ENCODE data around the gene CRISP1. TPM values are rescaled to one million over a fixed set of nuclear protein-coding genes. Genes with fewer than 3 reads are reported as not detected.
"Not testable (repeated sequence)": the region's sequence is repeated elsewhere in the genome, so short reads cannot be mapped to it uniquely, and the experiment has no call there.

Gene CRISP1
- total RNA-seq, 2 donors from 2014 or later, result not detected

DNA sequence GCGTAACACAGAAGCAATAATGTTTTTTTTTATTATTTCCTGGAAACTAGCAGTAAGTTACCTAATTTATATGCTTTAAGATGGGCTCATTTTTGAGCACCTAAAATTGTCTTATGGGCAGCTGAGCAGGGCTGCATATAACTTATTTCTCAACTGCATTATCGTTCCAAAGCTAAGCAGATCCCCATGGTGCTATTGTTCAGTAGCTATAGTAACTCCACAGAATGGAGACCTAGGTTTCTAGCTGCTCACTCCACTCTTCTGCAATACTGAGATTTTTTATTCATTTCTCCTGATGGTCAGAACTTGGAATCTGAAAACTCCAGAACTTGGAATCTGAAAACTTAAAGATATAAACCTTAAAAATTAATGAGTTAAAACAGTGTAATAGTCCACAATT is 18.7 kb downstream of the CRISP1 start:
- intact Hi-C loops (cut with DNase I), result no loop called here
- DNase-seq (ENCODE audit: low spot score), result no peak

DNA sequence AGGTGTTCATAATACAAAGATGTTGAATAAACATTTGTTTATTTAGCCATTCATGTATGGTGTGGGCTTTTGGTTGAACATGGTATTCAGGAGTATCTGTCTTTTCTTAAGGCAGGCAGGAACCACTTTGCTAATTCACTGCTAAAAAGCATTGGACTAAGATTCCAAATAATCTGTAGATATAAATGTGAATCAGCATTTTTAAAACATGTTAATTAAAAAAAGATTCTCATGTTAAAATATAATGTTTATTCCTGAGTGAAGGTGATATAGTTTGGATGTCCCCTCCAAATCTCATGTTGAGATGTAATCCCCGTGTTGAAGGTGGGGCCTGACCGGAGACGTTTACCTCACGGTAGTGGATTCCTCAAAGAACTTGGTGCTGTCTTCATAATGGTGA is 19.3 kb downstream of the CRISP1 start:
- DNase-seq (ENCODE audit: low spot score), result no peak
- intact Hi-C loops (cut with DNase I), result no loop called here

DNA sequence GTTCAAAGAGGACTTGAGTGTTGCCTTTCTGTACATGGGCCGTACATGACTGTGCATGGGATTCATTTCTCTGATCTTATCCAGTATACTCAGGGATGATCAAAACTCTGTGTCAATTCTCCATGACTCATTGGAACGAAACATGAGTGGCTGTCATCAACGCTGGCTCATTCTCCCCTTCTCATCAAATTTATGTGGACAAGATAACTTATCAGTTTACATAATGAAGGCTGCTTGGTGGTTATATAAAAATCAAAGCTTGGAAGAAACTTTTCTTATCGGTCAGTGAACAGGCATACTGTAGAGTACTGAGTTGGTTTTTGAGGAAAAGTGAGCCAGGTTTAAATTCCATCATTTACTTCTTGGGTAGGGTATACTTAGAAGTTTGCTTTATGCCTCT is 24.9 kb downstream of the CRISP1 start:
- intact Hi-C loops (cut with DNase I), result no loop called here
- DNase-seq (ENCODE audit: low spot score), result no peak

DNA sequence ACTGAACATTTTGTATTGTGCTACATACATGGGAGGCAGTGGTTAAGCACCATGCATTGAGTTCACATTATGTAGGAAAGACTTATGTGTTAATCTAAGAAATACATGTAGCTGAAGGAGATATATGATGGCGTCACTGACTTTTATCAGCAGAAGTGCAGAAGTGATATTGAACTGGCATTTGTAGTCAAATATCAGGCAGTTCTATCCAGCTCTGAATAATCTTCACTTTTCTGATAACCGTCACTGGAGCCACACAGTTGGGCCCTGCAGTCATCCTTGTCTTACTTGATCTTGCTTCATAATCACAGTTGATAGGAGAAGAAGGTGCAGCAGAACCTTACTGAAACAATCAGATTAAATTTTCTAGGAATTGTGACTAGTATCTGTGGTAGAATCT is 26.4 kb downstream of the CRISP1 start:
- intact Hi-C loops (cut with DNase I), result no loop called here
- no peak for DNase-seq (ENCODE audit: low spot score)

DNA sequence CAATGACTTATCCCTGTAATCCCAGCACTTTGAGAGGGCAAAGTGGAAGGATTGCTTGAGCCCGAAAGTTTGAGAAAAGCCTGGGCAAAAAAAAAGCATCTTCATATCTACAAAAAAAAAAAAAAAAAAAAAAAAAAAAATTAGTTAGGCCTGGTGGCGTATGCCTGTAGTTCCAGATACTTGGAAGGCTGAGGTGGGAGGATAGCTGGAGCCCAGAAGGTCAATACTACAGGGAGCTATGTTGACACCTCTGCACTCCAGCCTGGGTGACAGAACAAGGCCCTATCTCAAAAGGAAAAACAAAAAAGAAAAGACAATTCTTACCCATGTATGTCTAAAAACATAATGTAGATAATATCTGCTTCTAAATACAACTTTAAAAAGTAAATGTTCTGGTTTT is 27.2 kb downstream of the CRISP1 start:
- intact Hi-C loops (cut with DNase I), result no loop called here
- no peak for DNase-seq (ENCODE audit: low spot score)

DNA sequence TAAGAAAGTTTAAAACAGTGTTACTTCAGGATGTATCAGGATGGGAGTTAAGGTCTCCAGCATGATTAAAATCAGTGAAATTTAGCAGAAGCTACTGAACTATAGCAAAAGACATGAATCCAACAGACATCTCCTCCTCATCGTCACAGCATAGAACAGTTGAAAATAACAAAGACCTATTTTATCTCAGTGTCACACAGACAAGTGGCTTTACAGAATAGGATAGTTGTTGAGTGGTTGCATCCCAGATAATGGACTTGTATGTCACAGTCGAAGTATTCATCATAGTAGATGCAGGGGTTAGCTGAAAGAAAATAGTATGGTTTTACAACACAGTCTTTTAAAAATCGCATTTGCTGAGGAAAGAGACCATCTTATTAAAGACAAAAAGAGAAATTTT is 31.2 kb downstream of the CRISP1 start:
- intact Hi-C loops (cut with DNase I), result no loop called here

DNA sequence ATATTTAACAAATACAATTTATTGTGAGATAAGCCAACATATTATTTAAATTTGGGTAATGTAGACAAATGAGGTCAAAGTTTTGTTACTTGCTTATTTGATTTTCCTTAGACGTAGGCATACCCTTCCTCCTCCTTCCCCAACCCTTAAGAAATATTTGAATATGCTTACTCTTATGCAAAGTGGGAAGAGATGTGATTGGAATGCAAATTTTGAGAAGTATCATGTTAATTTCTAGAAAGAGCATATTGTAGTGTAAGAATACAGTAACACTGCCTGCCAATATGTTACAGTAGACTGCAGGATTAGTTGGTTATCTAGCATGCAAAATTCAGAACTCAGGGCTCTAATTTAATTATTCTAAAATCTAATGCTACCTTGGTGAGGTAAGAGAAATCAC is 32.9 kb downstream of the CRISP1 start:
- no peak for DNase-seq (ENCODE audit: low spot score)

More for the DNA sequence above, 31.2 kb downstream of the CRISP1 start:
- no peak for DNase-seq (ENCODE audit: low spot score)

DNA sequence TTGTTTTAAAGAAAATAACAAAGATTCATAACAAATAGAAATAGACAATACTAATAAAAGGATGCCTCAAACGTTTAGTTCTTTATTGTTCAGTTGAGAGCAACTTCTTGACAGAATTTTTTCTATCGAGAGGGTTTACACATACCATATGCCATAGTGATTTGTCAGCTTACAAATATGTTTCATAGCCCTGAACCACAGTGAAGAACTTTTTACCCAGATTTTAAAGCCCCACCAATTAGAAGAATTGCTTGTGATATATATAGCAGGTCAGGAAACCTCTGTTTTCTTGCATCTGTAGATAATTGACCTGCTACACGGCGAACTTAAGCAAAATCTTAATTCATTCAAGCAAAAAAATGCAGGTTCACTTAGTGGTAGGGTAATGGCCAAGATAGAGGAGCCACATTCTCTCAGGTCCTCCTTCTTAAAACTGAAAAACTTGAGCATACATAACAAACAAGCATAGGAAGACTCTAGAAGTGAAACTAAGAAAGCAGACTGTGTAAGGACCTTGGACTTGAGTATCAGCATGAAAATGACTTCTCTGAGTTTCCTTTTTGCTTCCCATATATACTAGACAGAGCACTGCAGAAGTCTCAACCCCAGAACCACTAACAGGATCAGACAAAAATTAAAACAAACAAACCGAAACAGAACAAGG is 39.5 kb downstream of the CRISP1 start:
- intact Hi-C loops (cut with DNase I), result no loop called here
- no peak for DNase-seq (ENCODE audit: low spot score)

More for the DNA sequence above, 32.9 kb downstream of the CRISP1 start:
- intact Hi-C loops (cut with DNase I), result no loop called here

DNA sequence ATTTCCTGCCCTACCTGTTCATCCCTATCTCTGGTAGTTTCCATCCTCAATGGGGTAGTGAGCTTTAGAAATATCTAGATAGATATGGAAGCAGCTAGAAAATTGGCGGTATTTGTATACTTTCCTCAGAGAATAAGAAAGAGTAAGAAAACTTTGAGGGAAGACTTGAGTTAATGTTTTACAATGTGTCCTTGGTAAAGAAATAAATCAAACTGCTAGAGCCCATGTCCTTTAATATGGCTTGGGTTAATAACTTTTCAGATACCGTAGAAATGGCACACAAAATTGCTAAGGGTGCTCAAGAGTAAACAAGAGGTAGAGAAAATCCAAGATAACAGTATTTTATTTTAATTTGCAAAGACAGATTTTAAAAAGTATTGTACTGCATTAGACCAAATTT is 51.2 kb downstream of the CRISP1 start:
- intact Hi-C loops (cut with DNase I), result no loop called here
- DNase-seq (ENCODE audit: low spot score), result no peak

DNA sequence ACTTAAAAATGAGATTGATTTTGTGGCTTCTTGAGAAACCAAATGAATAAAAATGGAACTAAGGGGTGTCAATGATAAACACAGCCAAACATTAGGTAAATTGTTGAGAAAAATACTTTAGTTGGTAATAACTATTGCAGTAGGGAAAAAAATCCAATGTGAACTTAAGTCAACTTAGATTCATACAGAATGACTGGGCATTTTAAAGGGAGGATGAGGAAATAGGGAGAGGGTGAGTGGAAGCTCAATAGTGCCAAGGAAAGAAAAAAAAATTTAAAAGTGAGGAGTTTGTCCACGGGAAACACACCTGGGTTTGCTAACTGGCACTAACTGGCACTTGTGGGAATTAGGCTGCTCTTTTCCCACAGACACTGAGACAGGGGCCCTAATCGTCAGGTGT is 53.1 kb downstream of the CRISP1 start:
- DNase-seq (ENCODE audit: low spot score), result no peak
- intact Hi-C loops (cut with DNase I), result no loop called here

DNA sequence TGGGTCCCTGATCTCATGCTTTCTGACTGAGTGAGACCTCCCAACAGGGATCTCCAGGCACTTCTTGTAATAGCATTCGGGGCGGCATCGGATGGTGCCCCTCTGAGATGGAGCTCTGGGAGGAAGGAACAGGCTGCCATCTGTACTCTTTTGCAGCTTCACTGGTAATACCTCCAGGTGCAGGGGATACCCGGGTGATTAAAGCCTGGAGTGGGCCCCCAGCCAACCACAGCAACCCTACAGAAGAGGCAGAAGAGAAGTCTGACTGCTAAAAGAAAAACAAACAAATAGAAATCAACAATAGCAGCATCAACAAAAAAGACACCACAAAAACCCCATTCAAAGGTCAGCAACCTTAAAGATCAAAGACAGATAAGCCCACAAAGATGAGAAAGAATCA is 60.2 kb downstream of the CRISP1 start:
- intact Hi-C loops (cut with DNase I), result no loop called here
- no peak for DNase-seq (ENCODE audit: low spot score)

DNA sequence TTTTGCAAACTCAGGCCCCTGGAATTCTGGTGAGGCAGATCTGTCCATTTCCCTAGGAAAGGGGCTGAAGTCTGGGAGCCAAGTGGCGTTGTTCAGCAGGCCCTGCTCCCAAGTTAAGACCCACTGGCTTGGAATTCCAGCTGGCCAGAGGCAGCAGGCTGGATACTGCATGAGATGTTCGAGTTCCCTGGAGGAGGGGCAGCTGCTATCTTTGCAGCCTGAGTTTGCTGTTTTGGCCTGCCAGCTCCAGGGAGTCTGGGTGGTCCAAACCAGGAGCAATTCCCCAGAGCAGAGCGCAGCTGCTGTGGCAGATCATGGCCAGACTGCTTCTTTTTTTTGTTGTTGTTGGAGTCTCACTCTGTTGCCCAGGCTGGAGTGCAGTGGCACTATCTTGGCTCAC is 61.1 kb downstream of the CRISP1 start:
- intact Hi-C loops (cut with DNase I), result no loop called here
- DNase-seq (ENCODE audit: low spot score), result no peak

DNA sequence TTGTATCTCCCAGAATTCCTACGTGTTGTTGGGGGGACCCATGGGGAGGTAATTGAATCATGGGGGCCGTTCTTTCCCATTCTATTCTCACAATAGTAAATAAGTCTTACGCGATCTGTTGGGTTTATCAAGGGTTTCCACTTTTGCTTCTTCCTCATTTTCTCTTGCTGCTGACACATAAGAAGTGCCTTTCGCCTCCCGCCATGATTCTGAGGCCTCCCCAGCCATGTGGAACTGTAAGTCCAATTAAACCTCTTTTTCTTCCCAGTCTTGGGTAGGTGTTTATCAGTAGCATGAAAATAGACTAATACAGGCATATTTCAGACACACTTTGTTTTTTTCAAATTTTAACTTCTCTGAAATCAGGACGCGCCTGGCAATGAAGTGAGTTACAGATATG is 64.8 kb downstream of the CRISP1 start:
- intact Hi-C loops (cut with DNase I), result no loop called here
- DNase-seq (ENCODE audit: low spot score), result no peak

DNA sequence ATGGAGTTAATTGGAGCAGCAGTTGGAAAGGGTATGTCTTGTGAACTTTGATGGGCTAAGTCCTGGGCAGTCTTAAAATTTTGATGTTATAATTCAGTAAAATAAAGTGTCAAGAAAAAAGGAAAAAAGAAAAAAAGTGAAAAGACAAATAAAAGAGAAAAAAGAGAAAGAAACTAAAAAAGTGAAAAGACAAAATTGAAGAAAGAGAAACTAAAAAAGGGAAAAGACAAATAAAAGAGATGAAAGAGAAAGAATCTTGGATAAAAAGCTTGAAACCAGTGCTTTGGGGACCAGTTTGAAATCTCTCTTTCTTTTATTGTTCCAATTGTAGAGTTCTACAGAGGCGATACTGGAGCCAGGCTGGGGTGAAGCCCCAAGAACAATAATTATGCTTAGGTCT is 67.2 kb downstream of the CRISP1 start:
- intact Hi-C loops (cut with DNase I), result no loop called here
- DNase-seq (ENCODE audit: low spot score), result no peak

DNA sequence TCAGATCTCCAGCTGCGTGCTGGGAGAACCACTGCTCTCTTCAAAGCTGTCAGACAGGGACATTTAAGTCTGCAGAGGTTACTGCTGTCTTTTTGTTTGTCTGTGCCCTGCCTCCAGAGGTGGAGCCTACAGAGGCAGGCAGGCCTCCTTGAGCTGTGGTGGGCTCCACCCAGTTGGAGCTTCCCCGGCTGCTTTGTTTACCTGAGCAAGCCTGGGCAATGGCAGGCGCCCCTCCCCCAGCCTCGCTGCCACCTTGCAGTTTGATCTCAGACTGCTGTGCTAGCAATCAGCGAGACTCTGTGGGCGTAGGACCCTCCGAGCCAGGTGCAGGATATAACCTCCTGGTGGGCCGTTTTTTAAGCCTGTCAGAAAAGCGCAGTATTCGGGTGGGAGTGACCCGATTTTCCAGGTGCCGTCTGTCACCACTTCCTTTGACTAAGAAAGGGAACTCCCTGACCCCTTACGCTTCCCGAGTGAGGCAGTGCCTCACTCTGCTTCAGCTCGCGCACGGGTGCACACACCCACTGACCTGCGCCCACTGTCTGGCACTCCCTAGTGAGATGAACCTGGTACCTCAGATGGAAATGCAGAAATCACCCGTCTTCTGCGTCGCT is 69.4 kb downstream of the CRISP1 start:
- intact Hi-C loops (cut with DNase I); DNase-seq (ENCODE audit: low spot score): not testable (repeated sequence)

DNA sequence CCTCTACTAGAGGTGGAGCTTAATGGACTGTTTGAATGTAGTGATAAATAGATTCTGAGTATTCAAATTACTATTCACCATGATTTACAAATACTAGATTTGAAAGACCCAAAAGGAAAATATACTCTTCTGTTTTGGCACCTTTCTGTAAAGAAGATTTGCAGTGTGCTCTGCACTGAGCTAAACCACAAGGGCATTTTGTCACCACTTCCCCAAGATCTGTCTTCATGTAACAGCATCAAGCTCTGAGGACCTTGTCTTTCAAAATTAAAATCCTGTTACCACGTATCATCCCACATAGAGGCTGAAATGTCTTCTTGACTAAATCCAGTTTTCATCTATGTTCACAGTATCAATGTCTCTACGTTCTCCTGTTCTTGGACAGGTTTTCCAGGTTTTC is 76.0 kb downstream of the CRISP1 start:
- intact Hi-C loops (cut with DNase I), result no loop called here
- no peak for DNase-seq (ENCODE audit: low spot score)

DNA sequence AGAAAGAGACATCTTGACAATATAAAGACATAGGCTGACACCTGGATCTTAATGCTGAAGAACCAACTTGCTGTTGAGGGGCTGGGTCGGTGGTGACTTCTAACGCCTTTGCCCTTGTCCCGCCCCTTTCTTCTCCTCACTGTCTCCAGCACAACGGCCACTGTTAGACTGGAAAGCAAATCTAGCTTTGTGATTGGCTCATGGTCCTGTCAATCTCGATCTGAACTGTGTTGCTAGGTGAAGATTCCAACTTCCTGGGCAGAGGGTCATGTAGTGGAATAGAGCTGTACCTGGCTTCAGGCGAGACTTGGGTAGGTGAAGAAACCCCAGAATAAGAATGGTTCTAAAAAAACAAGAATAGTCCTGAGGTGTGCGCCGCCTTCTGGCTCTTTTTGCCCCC is 79.2 kb downstream of the CRISP1 start, which contains the start of gene PGK2:
Gene PGK2, minus strand, starts transcription at position 110 of the 400 bp plus-strand sequence. Its CDS starts 98 bp downstream, at position 12.
- intact Hi-C loops (cut with DNase I), result no loop called here
- no peak for DNase-seq (ENCODE audit: low spot score)

DNA sequence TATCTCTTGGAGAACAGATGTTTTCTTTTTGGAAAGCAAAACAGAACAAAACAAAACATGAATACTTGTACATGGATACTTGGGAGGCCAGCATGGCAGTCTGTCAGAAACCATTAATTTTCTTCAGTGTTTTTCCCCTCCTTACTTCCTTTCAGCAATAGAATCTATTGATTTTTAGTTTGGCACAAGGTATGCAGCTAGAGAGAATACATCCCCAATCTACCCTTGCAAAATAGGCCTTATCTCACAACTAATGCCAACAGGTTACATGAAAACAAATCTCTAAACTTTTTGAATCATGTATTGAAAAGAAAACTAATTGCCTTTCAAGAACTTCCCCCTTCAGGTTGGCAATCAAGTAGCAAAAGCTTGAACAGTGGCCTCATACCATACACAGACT is 82.1 kb downstream of the CRISP1 start:
- no peak for DNase-seq (ENCODE audit: low spot score)
- intact Hi-C loops (cut with DNase I), result no loop called here
